NCI-H2107 (cell line): ENCODE results near the gene TMEM25.
"Not testable (repeated sequence)": the region's sequence is repeated elsewhere in the genome, so short reads cannot be mapped to it uniquely, and the experiment has no call there.

ENCODE experiments used
- DNase-seq: peaks from one replicate; lab custom pipeline; 2025; lab: John Stamatoyannopoulos, UW

TMEM25 gene

DNA sequence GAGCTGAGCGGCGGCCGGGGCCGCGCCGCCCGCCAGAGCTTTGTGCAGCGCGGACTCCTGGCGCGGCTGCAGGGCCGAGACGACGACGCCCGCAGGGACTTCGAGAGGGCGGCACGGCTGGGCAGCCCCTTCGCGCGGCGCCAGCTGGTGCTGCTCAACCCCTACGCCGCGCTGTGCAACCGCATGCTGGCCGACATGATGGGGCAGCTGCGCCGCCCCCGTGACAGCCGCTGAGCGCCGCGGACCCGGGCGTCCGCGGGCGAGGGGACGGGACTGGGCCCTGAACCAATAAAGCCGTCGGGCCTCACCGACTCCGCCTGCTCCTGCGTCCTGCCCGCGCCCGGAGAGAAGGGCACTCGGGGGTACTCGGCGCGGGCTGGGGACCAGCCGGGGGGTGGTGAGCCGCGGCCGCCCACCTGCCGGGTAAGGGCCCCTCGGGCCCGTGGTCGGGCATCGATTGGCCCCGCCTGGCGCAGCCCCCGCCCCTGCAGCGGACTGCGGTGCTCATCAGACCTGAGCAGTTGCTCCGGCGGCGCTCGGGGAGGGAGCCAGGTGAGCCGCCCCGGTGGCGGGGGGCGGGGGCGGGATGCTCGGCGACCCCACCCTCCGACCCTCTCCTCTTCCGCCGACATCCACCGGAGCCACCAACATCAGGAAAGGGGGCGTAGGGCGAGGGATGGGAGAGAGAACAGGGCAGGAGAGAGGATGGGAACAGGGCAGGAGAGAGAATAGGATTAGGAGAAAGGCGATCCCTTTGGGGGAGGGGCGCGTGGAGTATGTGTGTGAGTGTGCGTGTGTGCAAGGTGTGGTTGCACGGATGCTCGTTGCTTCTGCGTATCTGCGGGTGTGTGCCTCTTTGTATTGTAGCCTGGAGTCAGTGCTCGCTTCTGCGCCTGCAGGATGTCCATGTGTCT is at the start of gene TMEM25:
TMEM25 (plus strand) TSS at position 510 of the 914 bp plus-strand sequence. CDS start 610 bp downstream, outside the sequence.
- no peak for DNase-seq

DNA sequence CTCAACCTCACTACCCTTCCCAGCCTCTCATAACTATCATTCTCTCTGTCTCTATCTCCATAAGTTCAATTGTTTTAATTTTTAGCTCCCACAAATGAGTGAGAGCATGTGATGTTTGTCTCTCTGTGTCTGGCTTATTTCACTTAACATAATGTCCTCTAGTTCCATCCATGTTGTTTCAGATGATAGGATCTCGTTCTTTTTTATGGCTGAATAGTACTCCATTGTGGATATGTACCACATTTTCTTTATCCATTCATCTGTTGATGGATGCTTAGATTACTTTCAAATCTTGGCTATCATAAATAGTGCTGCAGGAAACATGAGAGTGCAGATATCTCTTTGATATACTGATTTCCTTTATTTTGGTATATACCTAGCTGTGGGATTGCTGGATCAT is 49.8 kb upstream of the TMEM25 start:
- DNase-seq = not testable (repeated sequence)

GRCh38 chr11:118484405-118484804 is 46.6 kb upstream of the TMEM25 start:
- no peak for DNase-seq

DNA sequence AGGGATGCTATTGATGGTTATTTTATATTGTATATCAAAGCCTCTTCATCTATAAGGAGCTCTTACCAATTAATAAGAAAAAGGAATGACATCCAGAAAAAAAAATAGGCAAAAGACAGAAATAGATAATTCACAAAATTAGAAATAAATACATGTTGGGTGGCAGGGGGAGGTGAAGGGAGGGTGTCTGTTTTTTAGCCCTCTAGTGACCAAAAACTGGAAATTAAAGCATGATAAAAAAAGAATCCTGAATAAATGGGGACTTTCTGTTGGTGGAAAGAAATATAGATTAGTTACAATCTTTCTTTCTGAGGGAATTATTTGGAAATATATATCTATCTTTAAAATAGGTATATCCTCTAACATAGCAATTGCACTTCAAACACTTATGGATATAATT is 45.7 kb upstream of the TMEM25 start:
- no peak for DNase-seq

DNA sequence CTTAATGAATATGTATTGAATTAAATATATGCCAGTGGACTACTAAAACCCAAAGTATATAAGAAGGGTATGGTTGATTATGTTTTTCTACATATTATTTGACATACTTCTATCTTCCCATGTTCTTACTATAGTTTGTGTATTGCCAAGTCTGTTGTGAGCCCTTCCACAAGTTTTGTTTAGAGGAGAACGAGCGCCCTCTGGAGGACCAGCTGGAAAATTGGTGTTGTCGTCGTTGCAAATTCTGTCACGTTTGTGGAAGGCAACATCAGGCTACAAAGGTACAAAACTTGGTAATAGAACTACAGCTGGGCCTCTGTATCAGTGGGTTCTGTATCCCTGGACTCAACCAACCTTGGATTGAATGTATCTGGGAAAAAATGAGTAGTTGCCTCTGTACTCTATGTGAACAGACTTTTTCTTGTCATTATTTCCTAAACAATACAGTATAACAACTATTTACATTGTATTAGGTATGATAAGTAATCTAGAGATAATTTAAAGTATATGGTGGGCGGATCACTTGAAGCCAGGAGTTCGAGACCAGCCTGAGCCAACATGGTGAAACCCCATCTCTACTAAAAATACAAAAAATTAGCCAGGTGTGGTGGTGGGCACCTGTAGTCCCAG is 42.4 kb upstream of the TMEM25 start:
- peak; percentile 44 for DNase-seq

- no peak for DNase-seq
Observed at GRCh38 chr11:118491041-118491440, 40.0 kb upstream of the TMEM25 start.

DNA sequence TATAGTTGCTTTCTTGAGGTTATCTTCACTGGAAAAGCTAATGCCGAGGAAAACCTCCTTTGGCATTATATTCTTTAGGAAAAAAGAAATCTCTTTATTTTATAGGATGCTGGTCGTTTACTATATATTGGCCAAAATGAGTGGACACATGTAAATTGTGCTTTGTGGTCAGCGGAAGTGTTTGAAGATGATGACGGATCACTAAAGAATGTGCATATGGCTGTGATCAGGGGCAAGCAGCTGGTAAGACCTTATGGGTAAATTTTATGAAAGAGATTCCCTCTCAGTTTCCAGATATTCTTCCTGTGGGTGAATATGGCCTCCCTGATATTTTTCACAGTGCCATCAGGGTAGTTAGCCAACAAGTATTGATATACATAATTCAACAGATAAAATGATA is 33.2 kb upstream of the TMEM25 start:
- DNase-seq = no peak

DNA sequence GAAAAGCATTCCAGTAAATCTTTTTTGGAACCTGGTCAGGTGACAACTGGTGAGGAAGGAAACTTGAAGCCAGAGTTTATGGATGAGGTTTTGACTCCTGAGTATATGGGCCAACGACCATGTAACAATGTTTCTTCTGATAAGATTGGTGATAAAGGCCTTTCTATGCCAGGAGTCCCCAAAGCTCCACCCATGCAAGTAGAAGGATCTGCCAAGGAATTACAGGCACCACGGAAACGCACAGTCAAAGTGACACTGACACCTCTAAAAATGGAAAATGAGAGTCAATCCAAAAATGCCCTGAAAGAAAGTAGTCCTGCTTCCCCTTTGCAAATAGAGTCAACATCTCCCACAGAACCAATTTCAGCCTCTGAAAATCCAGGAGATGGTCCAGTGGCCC is 27.8 kb upstream of the TMEM25 start:
- no peak for DNase-seq

DNA sequence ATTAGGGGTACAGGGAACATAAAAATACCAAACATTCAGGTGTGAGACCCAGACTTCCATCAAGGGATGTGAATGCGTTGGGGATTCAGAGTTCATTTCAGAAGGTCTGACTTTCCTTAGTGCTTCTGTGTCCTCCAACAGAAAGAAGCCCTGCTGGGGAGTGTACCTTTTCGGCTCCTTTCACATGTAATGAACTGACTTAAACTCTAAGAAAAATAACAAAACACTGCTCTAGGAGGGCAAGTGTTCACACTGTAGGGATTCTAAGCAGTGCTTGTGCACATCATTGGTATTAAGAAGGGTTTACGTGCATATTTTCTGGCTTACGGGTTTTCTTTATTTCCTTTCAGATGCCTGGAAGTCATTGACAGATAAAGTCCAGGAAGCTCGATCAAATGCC is 19.4 kb upstream of the TMEM25 start:
- no peak for DNase-seq

- no peak for DNase-seq
Observed at GRCh38 chr11:118514103-118514502, 16.9 kb upstream of the TMEM25 start.

- DNase-seq = no peak
Observed at GRCh38 chr11:118519549-118519948, 11.4 kb upstream of the TMEM25 start.

DNA sequence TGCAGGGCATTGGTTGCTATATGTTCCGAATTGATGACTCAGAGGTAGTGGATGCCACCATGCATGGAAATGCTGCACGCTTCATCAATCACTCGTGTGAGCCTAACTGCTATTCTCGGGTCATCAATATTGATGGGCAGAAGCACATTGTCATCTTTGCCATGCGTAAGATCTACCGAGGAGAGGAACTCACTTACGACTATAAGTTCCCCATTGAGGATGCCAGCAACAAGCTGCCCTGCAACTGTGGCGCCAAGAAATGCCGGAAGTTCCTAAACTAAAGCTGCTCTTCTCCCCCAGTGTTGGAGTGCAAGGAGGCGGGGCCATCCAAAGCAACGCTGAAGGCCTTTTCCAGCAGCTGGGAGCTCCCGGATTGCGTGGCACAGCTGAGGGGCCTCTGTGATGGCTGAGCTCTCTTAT is 9.1 kb upstream of the TMEM25 start:
- DNase-seq = no peak

DNA sequence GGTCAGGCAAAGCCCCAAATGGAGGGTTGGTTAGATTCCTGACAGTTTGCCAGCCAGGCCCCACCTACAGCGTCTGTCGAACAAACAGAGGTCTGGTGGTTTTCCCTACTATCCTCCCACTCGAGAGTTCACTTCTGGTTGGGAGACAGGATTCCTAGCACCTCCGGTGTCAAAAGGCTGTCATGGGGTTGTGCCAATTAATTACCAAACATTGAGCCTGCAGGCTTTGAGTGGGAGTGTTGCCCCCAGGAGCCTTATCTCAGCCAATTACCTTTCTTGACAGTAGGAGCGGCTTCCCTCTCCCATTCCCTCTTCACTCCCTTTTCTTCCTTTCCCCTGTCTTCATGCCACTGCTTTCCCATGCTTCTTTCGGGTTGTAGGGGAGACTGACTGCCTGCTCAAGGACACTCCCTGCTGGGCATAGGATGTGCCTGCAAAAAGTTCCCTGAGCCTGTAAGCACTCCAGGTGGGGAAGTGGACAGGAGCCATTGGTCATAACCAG is 8.4 kb upstream of the TMEM25 start:
- no peak for DNase-seq

DNA sequence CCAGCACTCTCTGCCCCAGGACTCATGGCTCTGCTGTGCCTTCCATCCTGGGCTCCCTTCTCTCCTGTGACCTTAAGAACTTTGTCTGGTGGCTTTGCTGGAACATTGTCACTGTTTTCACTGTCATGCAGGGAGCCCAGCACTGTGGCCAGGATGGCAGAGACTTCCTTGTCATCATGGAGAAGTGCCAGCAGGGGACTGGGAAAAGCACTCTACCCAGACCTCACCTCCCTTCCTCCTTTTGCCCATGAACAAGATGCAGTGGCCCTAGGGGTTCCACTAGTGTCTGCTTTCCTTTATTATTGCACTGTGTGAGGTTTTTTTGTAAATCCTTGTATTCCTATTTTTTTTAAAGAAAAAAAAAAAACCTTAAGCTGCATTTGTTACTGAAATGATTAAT is 6.6 kb upstream of the TMEM25 start:
- no peak for DNase-seq

- DNase-seq = no peak
Observed at GRCh38 chr11:118524757-118525470, 6.1 kb upstream of the TMEM25 start.

DNA sequence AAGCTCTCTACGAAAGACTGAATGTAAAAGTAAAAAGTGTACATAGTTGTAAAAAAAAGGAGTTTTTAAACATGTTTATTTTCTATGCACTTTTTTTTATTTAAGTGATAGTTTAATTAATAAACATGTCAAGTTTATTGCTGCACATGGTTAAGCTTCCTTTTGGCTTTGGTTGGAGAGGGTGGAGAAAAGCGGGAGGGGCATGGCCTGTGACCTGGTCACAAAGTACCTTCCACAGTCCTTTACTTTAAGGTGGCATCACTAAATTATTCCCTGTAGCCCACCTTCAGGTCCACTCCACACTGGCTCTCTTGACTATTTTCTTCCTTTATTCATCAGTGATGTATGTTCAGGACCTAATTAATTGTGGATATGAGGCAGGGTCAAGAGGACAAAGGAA is 4.3 kb upstream of the TMEM25 start:
- DNase-seq = no peak

- DNase-seq = no peak
Observed at GRCh38 chr11:118527109-118527508, 3.9 kb upstream of the TMEM25 start, which contains the start of gene TTC36. Gene TTC36 (plus strand): TSS chr11:118527474. CDS start chr11:118527495, 21 bp downstream.

DNA sequence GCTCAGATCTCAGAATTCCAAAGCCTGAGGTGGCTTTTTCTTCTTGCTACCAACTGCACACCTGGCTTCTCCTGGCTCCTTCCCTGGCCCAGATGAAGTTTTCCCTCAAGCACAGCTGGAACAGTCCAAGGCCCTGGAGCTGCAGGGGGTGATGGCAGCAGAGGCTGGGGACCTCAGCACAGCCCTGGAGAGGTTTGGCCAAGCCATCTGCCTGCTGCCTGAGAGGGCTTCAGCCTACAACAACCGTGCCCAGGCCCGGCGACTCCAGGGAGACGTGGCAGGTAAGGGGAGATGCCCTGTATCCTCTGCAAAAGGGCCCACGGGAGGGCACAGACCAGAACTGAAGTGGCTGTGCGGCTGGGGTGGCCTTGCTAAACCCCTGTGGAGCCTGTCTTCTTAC is 2.5 kb upstream of the TMEM25 start:
- DNase-seq = no peak

DNA sequence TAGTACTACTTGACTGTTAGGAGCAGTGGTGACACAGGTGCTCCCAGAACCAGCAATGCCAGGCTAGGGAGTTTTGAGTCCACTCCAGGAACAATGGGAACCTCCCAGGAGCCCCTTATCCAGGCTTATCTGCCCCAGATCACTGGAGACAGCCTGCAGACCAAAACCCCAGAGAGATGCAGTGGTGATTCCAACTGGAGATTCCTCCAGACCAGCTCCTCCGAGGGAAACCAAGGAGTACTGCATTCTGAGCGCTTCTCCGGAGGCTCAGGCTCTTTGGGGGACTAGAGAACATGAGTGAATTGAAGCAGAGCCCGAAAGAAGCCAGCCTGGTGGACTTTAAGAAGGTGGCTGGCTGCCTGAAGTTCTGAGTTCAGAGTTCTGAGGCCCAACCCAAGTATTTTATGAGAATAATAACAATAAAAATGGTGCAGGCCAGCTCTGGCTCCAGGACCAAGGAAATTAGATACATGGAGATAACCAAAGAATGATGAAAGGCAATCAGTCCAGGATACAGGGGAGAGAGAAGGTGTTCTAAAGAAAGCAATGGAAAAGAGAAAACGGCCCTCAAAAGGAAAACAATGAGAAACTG is 1.3 kb upstream of the TMEM25 start:
- no peak for DNase-seq

- DNase-seq = no peak
Observed at GRCh38 chr11:118530180-118530682, 761 bp upstream of the TMEM25 start.

- no peak for DNase-seq
Observed at GRCh38 chr11:118531597-118532084, 649 bp downstream of the TMEM25 start.

DNA sequence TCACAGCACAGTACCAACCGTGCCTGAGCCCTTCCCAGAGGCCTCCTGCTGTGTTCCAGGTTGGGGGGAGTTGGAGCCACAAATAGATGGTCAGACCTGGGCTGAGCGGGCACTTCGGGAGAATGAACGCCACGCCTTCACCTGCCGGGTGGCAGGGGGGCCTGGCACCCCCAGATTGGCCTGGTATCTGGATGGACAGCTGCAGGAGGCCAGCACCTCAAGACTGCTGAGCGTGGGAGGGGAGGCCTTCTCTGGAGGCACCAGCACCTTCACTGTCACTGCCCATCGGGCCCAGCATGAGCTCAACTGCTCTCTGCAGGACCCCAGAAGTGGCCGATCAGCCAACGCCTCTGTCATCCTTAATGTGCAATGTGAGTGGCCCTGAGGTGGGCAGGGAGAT is 1.1 kb downstream of the TMEM25 start:
- DNase-seq = no peak
